A673 (cell line): Measurements from ENCODE around the gene PLPPR3. TPM values are rescaled to one million over a fixed set of nuclear protein-coding genes. Genes with fewer than 3 reads are reported as not detected.

Source experiments
- BruUV-seq: library from RNA; stranded (reverse); fragments of 400-500 nt; replicated peaks from 2 replicates; lab custom pipeline; 2021; lab: Mats Ljungman, UMichigan
- CTCF ChIA-PET: fragments of 300-600 bp; sonication (Branson Sonifier 250); formaldehyde crosslinking; loops from one replicate; lab custom pipeline; 2022; ENCODE audit warnings: antibody characterized with exemption; lab: Charles Lee
- POLR2A ChIA-PET: fragments of 300-600 bp; sonication (Branson Sonifier 250); formaldehyde crosslinking; loops from one replicate; lab custom pipeline; 2022; ENCODE audit warnings: antibody characterized with exemption; ENCODE audit not compliant: low non-redundant PET; lab: Charles Lee
- DNase-seq: peaks from one replicate; pipeline ENCODE4 v3.0.0-alpha.2; 2015; ENCODE audit warnings: low spot score
- H3K27ac ChIP-seq: fragments of 200-600 bp; sonication (generic); 2 replicates; pipeline ENCODE4 v1.5.1; 2016; ENCODE audit warnings: mixed run types, low read depth, mild to moderate bottlenecking, mixed read lengths, antibody characterized with exemption, low read length; ENCODE audit not compliant: poor library complexity, severe bottlenecking
- H3K27me3 ChIP-seq: fragments of 200-600 bp; sonication (generic); replicated peaks from 2 replicates; pipeline ENCODE4 v1.6.1; 2017; ENCODE audit warnings: mixed run types, low read depth, mild to moderate bottlenecking, mixed read lengths, antibody characterized with exemption, low read length; ENCODE audit not compliant: insufficient read depth, poor library complexity
- H3K36me3 ChIP-seq: fragments of 200-600 bp; sonication (generic); 2 replicates; pipeline ENCODE4 v1.6.1; 2016; ENCODE audit warnings: mixed run types, mild to moderate bottlenecking, mixed read lengths, antibody characterized with exemption, low read length; ENCODE audit not compliant: insufficient read depth, poor library complexity, severe bottlenecking
- H3K4me1 ChIP-seq: fragments of 200-600 bp; sonication (generic); 2 replicates; pipeline ENCODE4 v1.6.1; 2017; ENCODE audit warnings: mixed run types, mild to moderate bottlenecking, mixed read lengths, antibody characterized with exemption, low read length; ENCODE audit not compliant: insufficient read depth, poor library complexity, severe bottlenecking
- H3K4me3 ChIP-seq: fragments of 200-600 bp; sonication (generic); 2 replicates; pipeline ENCODE4 v1.5.1; 2016; ENCODE audit warnings: low read depth, mixed run types, mild to moderate bottlenecking, mixed read lengths, low read length; ENCODE audit not compliant: poor library complexity, severe bottlenecking
- H3K9me3 ChIP-seq: fragments of 200-600 bp; sonication (generic); 2 replicates; pipeline ENCODE4 v1.6.1; 2016; ENCODE audit warnings: mixed run types, low read depth, mild to moderate bottlenecking, mixed read lengths, antibody characterized with exemption, low read length; ENCODE audit not compliant: poor library complexity, severe bottlenecking
- EZH2 ChIP-seq: fragments of 200-600 bp; sonication (generic); IDR thresholded peaks from 2 replicates; pipeline ENCODE4 v1.6.1; 2017; ENCODE audit warnings: borderline replicate concordance, low read depth, mild to moderate bottlenecking, mixed read lengths, antibody characterized with exemption, low read length; ENCODE audit not compliant: poor library complexity, severe bottlenecking
- intact Hi-C: fragments of 100-400 bp; cut with micrococcal nuclease; formaldehyde crosslinking; loops from one replicate; pipeline ENCODE4 v1.10.0; 2022; ENCODE audit not compliant: unreplicated experiment
- total RNA-seq: library from RNA; stranded (reverse); gene quantifications from 2 replicates; pipeline ENCODE4 v1.2.3, GENCODE V29; 2021
- TF ChIP-seq, protein P1 (sequence below): fragments of 300-800, 200-600 bp; sonication (generic); conservative IDR thresholded peaks from 2 replicates; pipeline ENCODE4 v1.5.1; 2017; ENCODE audit warnings: low read depth, mild to moderate bottlenecking, antibody characterized with exemption, low read length, moderate library complexity, mixed read lengths

Gene PLPPR3
- total RNA-seq, 1 experiment from 2014 or later: 13.3 TPM

DNA sequence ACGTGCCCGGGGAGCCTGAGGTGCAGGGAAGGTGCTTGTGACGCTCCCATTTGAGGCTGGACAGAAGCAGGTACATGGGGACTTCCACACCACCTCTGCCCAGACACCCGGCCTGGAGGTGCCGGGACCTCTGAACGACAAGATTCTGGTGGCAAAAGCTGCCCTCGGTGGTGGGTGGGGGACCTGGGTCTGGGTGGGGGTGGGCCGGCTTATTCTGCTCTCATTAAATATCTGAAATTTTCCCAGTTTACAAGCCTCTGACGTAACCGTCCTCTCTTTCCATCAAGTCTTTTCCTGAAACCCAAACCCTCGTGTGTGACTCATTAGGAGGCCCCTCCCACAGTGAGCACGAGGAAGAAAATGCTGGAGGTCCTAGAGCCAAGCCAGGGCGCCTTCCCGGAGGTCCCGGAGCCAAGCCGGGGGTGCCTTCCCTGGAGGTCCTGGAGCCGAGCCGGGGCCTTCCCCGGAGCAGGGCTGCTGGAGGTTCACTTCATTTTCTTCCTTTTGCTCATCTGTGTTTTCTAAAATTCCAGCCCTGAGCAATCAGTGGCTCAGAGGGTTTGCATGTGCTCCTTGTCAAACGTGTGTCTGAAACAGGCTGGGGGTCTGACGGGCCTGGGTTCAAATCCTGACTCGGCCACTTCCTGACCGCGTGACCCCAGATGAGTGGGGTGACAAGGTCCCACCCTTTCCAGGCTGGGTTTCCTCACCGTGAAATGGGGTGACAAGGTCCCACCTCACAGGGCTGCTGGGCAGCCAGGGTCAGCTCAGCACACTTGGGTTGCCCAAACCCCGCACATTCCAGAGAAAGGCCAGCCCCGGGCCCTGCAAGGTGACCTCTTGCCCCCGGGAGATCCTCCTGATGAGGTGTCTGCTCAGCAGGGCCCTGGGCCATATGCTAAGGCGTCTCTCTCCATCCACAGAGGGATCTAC, 47.8 kb upstream of the PLPPR3 start:
- intact Hi-C loops: loop anchor here (10.0 kb wide), 1 partner anchor 375 kb away; the partner anchor contains the start of genes ATP5F1D and MIDN
- TF ChIP-seq, protein P1, sequence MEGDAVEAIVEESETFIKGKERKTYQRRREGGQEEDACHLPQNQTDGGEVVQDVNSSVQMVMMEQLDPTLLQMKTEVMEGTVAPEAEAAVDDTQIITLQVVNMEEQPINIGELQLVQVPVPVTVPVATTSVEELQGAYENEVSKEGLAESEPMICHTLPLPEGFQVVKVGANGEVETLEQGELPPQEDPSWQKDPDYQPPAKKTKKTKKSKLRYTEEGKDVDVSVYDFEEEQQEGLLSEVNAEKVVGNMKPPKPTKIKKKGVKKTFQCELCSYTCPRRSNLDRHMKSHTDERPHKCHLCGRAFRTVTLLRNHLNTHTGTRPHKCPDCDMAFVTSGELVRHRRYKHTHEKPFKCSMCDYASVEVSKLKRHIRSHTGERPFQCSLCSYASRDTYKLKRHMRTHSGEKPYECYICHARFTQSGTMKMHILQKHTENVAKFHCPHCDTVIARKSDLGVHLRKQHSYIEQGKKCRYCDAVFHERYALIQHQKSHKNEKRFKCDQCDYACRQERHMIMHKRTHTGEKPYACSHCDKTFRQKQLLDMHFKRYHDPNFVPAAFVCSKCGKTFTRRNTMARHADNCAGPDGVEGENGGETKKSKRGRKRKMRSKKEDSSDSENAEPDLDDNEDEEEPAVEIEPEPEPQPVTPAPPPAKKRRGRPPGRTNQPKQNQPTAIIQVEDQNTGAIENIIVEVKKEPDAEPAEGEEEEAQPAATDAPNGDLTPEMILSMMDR: no peak
- TF ChIP-seq EZH2: no peak
- Histone ChIP-seq H3K27ac (peak overlapping the region; percentile 67), H3K4me1 (peaks cover 61% of the 10 kb centered on the region), H3K9me3 (no peaks in the 10 kb centered on the region), H3K36me3 (peaks cover 26% of the 10 kb centered on the region), H3K27me3 (no peaks in the 10 kb centered on the region), H3K4me3 (no peak overlapping the region)
- BruUV-seq: no TSS peak
- DNase-seq: peak; percentile 91
- POLR2A ChIA-PET: no interaction called here
- CTCF ChIA-PET: no interaction called here

DNA sequence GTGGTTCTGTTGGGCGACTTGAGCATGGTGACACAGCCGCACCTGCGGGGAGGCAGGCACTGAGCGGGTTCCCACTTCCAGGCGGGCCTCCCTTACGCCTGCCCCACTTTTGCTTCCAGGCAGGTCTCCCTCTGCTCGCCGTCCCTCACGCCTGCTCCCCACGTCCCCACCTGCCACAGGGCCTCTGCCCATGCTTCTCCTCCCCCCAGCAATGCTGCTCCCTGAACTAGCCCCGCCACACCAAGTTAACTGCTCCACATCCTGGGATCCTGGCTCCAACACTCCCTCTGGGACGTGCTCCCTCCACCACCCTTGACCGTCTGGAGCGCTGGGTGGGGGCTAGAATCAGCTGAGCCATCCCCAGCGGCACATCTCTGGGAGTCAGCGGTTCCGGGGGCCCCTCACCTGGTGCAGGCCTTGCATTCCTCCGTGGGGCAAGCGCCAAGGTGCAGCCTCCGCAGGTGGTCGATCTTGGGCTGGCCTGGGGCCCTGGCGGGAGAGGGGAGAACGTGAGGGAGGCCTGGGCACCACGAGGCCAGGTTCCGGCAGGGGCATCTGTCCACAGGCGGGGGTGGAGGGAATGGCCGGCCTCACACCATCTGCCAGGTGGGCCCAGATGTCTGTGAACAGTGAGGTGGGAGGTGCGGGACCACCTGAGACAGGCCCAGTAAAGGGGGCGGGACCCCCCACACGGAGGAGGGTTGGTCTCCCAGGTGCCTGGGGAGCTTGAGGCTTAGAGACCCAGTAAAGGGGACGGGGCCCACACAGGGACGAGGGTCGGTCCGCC, 46.9 kb upstream of the PLPPR3 start:
- TF ChIP-seq EZH2: no peak
- TF ChIP-seq, protein P1: no peak
- ChIA-PET CTCF (no interaction called here), POLR2A (no interaction called here)
- no peaks in the 10 kb centered on the region for H3K9me3 ChIP-seq
- no peak overlapping the region for H3K4me3 ChIP-seq
- H3K27me3 ChIP-seq: no peaks in the 10 kb centered on the region
- no TSS peak for BruUV-seq
- peaks cover 26% of the 10 kb centered on the region for H3K36me3 ChIP-seq
- intact Hi-C loops: loop anchor here (10.0 kb wide), 1 partner anchor 376 kb away; the partner anchor contains the start of genes ATP5F1D and MIDN
- H3K4me1 ChIP-seq: peaks cover 60% of the 10 kb centered on the region
- H3K27ac ChIP-seq: peak overlapping the region; percentile 67
- no peak for DNase-seq

DNA sequence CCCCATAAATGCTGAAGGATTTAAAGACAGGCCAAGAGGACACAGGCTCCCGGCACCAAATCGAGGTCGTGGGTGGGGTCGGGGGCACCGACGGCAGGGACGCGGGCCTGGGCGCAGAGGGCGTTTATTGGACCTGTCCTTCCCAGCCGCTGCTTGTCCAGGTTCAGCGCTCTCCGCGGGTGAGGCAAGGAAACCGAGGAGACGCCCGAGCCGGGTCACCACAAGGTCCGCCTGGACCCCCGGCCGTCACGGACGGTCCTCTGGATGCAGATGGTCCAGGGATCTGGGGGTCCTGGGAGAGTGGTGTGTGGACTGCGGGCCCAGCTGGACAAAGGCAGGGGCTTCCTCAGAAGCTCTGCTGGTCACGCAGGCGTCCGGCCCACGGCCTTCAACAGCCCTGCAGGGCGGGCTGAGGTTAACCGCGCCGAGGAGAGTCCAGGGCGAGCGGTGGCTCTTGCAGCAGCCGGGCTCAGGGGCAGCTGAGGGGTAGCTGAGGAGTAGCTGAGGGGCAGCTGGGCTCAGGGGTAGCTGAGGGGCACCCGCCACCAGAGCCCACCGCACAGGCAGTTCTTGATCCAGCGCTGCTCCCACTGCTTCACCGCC, 46.2 kb upstream of the PLPPR3 start:
- Histone ChIP-seq H3K27me3 (no peaks in the 10 kb centered on the region), H3K4me1 (peaks cover 61% of the 10 kb centered on the region), H3K4me3 (no peak overlapping the region), H3K27ac (peak overlapping the region; percentile 37), H3K9me3 (no peaks in the 10 kb centered on the region), H3K36me3 (peaks cover 26% of the 10 kb centered on the region)
- BruUV-seq: no TSS peak
- intact Hi-C loops: loop anchor here (10.0 kb wide), 1 partner anchor 377 kb away; the partner anchor contains the start of genes ATP5F1D and MIDN
- ChIA-PET CTCF (no interaction called here), POLR2A (no interaction called here)
- TF ChIP-seq EZH2: no peak
- TF ChIP-seq, protein P1: no peak
- DNase-seq: no peak
